GM12878 (cell line): ENCODE results near the gene KCNJ10. TPM values are rescaled to one million over a fixed set of nuclear protein-coding genes. Genes with fewer than 3 reads are reported as not detected.

Experiments
- CREM ChIP-seq: IDR thresholded peaks from 2 replicates; pipeline ENCODE4 v1.6.1; 2014; ENCODE audit warnings: antibody characterized with exemption, low read depth
- CTCF ChIP-seq, 3 experiments: IDR thresholded peaks in 2 of 3; conservative IDR thresholded peaks in 1 of 3; 2 replicates each; pipeline ENCODE4 v1.5.1; 2011; ENCODE audit warnings: low read depth in 3 of 3, low read length in 3 of 3, mild to moderate bottlenecking in 3 of 3, control low read depth in 2 of 3, moderate library complexity in 2 of 3, inconsistent platforms in 1 of 3, mixed read lengths in 1 of 3; ENCODE audit not compliant: control insufficient read depth in 2 of 3, insufficient read depth in 1 of 3; ENCODE audit errors: extremely low read depth in 1 of 3
- ESRRA ChIP-seq: IDR thresholded peaks from 2 replicates; pipeline ENCODE4 v1.6.1; 2012; ENCODE audit warnings: mild to moderate bottlenecking, low read length, improper control_type of control experiment
- FOS ChIP-seq: IDR thresholded peaks from 3 replicates; pipeline ENCODE4 v1.6.1; 2011; ENCODE audit warnings: borderline replicate concordance; ENCODE audit not compliant: insufficient read length; ENCODE audit errors: extremely low read depth
- HDGF ChIP-seq: fragments of 450-650 bp; IDR thresholded peaks from 2 replicates; pipeline ENCODE4 v1.6.1; 2016; ENCODE audit warnings: antibody characterized with exemption
- IKZF1 ChIP-seq: fragments of 450-650 bp; conservative IDR thresholded peaks from 2 replicates; pipeline ENCODE4 v1.6.1; 2017; ENCODE audit warnings: antibody characterized with exemption, mild to moderate bottlenecking
- IKZF2 ChIP-seq, 2 experiments: fragments of 450-650 bp; IDR thresholded peaks; 2 replicates each; pipeline ENCODE4 v1.6.1; 2017; ENCODE audit warnings: mild to moderate bottlenecking in 2 of 2, moderate library complexity in 2 of 2
- JUNB ChIP-seq: IDR thresholded peaks from 2 replicates; pipeline ENCODE4 v1.6.1; 2016; ENCODE audit warnings: antibody characterized with exemption, mild to moderate bottlenecking
- KLF5 ChIP-seq: fragments of 450-650 bp; IDR thresholded peaks from 2 replicates; pipeline ENCODE4 v1.6.1; 2014; ENCODE audit warnings: mild to moderate bottlenecking; ENCODE audit not compliant: partially characterized antibody
- NFXL1 ChIP-seq: fragments of 450-650 bp; IDR thresholded peaks from 2 replicates; pipeline ENCODE4 v1.6.1; 2017; ENCODE audit warnings: antibody characterized with exemption, mild to moderate bottlenecking, borderline replicate concordance
- NR2C1 ChIP-seq: fragments of 450-650 bp; IDR thresholded peaks from 2 replicates; pipeline ENCODE4 v1.6.1; 2017; ENCODE audit warnings: antibody characterized with exemption, mild to moderate bottlenecking, moderate library complexity
- PAX8 ChIP-seq: fragments of 450-650 bp; IDR thresholded peaks from 2 replicates; pipeline ENCODE4 v1.6.1; 2017; ENCODE audit warnings: mild to moderate bottlenecking, moderate library complexity
- POLR2A ChIP-seq: IDR thresholded peaks from 2 replicates; pipeline ENCODE4 v1.6.1; 2011; ENCODE audit warnings: low read depth, mild to moderate bottlenecking, low read length
- RAD21 ChIP-seq: IDR thresholded peaks from 2 replicates; pipeline ENCODE4 v1.6.1; 2011; ENCODE audit warnings: mild to moderate bottlenecking, low read depth, low read length, moderate library complexity; ENCODE audit not compliant: insufficient read depth
- RB1 ChIP-seq: fragments of 450-650 bp; formaldehyde crosslinking; IDR thresholded peaks from 2 replicates; pipeline ENCODE4 v1.6.1; 2017; ENCODE audit warnings: mild to moderate bottlenecking, borderline replicate concordance
- RELB ChIP-seq: fragments of 450-650 bp; IDR thresholded peaks from 2 replicates; pipeline ENCODE4 v1.6.1; 2017; ENCODE audit warnings: low read depth, mild to moderate bottlenecking, moderate library complexity
- YY1 ChIP-seq: IDR thresholded peaks from 2 replicates; pipeline ENCODE4 v1.6.1; 2011; ENCODE audit warnings: low read depth, mild to moderate bottlenecking, low read length
- ZBTB4 ChIP-seq: fragments of 450-650 bp; formaldehyde crosslinking; IDR thresholded peaks from 2 replicates; pipeline ENCODE4 v1.4.0; 2022; ENCODE audit warnings: mild to moderate bottlenecking, moderate library complexity
- ZNF622 ChIP-seq: fragments of 450-650 bp; IDR thresholded peaks from 2 replicates; pipeline ENCODE4 v1.6.1; 2017; ENCODE audit warnings: mild to moderate bottlenecking, inconsistent platforms
- ZZZ3 ChIP-seq: IDR thresholded peaks from 2 replicates; pipeline ENCODE4 v1.6.1; 2011; ENCODE audit warnings: low read depth; ENCODE audit not compliant: control insufficient read depth, insufficient read length
- polyA plus RNA-seq, 11 experiments: library from polyadenylated mRNA; depleted of rRNA in 4 of 11; unstranded in 6 of 11; stranded (reverse) in 5 of 11; fragments of >200 nt; fragmentation: Nextera tagmentation in 4 of 11; fragmentation: Illumina TruSeq in 1 of 11; extraction: Ambion mirVana in 4 of 11; extraction: Trizol in 1 of 11; gene quantifications; 1 replicate in 1 of 11; 2 replicates in 10 of 11; pipeline versions ENCODE4 v1.2.1 to v1.2.3, GENCODE V29; 2011 to 2016; ENCODE audit warnings: inconsistent platforms in 2 of 11, missing spikeins in 2 of 11, low read depth in 1 of 11
- total RNA-seq, 4 experiments: library from RNA; depleted of rRNA in 3 of 4; stranded (reverse); fragments of >200 nt in 3 of 4; fragmentation: Illumina TruSeq in 1 of 4; extraction: Trizol in 1 of 4; gene quantifications; 2 replicates each; pipeline versions ENCODE4 v1.2.1 to v1.2.3, GENCODE V29; 2013 to 2021
- TF ChIP-seq, protein P1 (sequence below): fragments of 450-650 bp; IDR thresholded peaks from 2 replicates; pipeline ENCODE4 v1.6.1; 2017; ENCODE audit warnings: mild to moderate bottlenecking
- TF ChIP-seq, protein P2 (sequence below): IDR thresholded peaks from 2 replicates; pipeline ENCODE4 v1.6.1; 2011; ENCODE audit warnings: low read depth, mild to moderate bottlenecking, low read length, moderate library complexity, borderline replicate concordance; ENCODE audit errors: extremely low read depth

KCNJ10 gene
- total and polyA plus RNA-seq, 10 of the 15 experiments (the other 5 are each of a cell fraction or from before 2014, with no cell fraction given): 0.01 to 0.29 (median 0.09) TPM; not detected in 2

DNA sequence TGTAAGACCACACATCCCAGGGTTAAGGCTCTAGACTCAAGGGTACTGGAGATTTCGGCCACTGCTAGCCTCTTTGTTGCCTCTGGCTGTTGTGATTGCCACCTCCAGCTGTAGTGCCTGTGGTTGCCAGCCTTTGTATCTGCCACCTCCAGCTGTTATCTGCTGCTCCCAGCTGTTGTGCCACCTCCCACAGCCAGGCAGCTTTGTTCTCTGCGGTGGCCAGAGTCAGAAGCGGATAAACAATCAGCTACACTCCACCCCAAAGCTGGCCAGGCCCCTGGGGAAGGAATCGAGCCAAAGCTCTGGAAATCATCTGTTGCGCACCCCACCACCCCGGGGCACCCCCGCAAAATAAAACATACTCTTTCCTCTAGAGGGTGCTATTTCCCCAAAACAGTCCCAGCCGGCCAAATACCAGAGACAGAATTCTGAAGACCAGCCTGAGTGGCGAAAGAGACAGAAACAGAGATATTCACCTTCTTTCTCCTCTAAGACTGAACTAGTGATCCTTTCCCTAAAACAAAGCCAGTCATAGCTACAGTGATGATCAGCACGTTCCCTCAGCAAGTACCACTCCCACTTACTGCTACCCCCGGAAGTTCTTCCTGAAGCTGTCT is 23.4 kb downstream of the KCNJ10 start (continued):
- TF ChIP-seq CTCF (IDR thresholded peaks at IDR 0.05 in 2 of 3, conservative IDR thresholded peaks at IDR 0.05 in 1 of 3; ENCODE audit: control insufficient read depth in 2 of 3, extremely low read depth in 1 of 3, insufficient read depth in 1 of 3, low read depth in 3 of 3, low read length in 3 of 3): peak; percentile 54 to 65 (median 61)
- 0 out of 2 replicates have a peak, but pooled peaks have one; percentile 20 for TF ChIP-seq YY1
- no peak for TF ChIP-seq PAX8
- no peak for TF ChIP-seq ZBTB4 (CRISPR knock-in tag)
- TF ChIP-seq, protein P1, sequence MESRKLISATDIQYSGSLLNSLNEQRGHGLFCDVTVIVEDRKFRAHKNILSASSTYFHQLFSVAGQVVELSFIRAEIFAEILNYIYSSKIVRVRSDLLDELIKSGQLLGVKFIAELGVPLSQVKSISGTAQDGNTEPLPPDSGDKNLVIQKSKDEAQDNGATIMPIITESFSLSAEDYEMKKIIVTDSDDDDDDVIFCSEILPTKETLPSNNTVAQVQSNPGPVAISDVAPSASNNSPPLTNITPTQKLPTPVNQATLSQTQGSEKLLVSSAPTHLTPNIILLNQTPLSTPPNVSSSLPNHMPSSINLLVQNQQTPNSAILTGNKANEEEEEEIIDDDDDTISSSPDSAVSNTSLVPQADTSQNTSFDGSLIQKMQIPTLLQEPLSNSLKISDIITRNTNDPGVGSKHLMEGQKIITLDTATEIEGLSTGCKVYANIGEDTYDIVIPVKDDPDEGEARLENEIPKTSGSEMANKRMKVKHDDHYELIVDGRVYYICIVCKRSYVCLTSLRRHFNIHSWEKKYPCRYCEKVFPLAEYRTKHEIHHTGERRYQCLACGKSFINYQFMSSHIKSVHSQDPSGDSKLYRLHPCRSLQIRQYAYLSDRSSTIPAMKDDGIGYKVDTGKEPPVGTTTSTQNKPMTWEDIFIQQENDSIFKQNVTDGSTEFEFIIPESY: no peak
- no peak for TF ChIP-seq FOS
- TF ChIP-seq, protein P2, sequence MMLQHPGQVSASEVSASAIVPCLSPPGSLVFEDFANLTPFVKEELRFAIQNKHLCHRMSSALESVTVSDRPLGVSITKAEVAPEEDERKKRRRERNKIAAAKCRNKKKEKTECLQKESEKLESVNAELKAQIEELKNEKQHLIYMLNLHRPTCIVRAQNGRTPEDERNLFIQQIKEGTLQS: 0 out of 2 replicates have a peak, but pooled peaks have one; percentile 11
- no peak for TF ChIP-seq HDGF
- TF ChIP-seq NFXL1: no peak
- TF ChIP-seq ZZZ3: no peak
- TF ChIP-seq RB1: no peak
- TF ChIP-seq IKZF2 (IDR thresholded peaks at IDR 0.05): no peak
- no peak for TF ChIP-seq POLR2A
- no peak for TF ChIP-seq CREM
- TF ChIP-seq IKZF1: 0 out of 2 replicates have a peak, but pooled peaks have one; percentile 22
- TF ChIP-seq ZNF622: no peak
- peak; percentile 78 for TF ChIP-seq RAD21
- TF ChIP-seq KLF5: no peak
- TF ChIP-seq JUNB: no peak
- TF ChIP-seq RELB: no peak
- no peak for TF ChIP-seq NR2C1
- TF ChIP-seq ESRRA: no peak
- TF ChIP-seq, all 136 proteins: peak for 7
